Activated naive CD4-positive, alpha-beta T cell treated with anti-CD3 and anti-CD28 coated beads, Interleukin-2, amount 10 ng/mL, durations not matched to agents 7 days and 5 days (primary cell): ENCODE results near the gene ZNF281.
A peak's percentile ranks its signal among the peaks of the same experiment; 100 is the strongest.
"Not testable (repeated sequence)": the region's sequence is repeated elsewhere in the genome, so short reads cannot be mapped to it uniquely, and the experiment has no call there.

ENCODE experiments used
- CTCF ChIA-PET: fragments of 350-600 bp; sonication (Branson Sonifier 250); formaldehyde crosslinking; loops from one replicate; lab custom pipeline; 2021; ENCODE audit warnings: antibody characterized with exemption; lab: Charles Lee
- DNase-seq: peaks from one replicate; pipeline ENCODE4 v3.0.0-alpha.2; 2020
- H3K27ac Mint-ChIP-seq: one replicate; pipeline ENCODE4 v1.8.0; 2021; ENCODE audit warnings: mild to moderate bottlenecking, moderate library complexity, mixed read lengths
- H3K27me3 Mint-ChIP-seq: one replicate; pipeline ENCODE4 v1.8.0; 2021; ENCODE audit warnings: mild to moderate bottlenecking, mixed read lengths
- H3K36me3 Mint-ChIP-seq: one replicate; pipeline ENCODE4 v1.8.0; 2021; ENCODE audit warnings: mixed read lengths
- H3K4me1 Mint-ChIP-seq: one replicate; pipeline ENCODE4 v1.8.0; 2021; ENCODE audit warnings: mixed read lengths
- H3K4me3 Mint-ChIP-seq: one replicate; pipeline ENCODE4 v1.8.0; 2021; ENCODE audit warnings: mild to moderate bottlenecking, moderate library complexity, mixed read lengths
- H3K9me3 Mint-ChIP-seq: one replicate; pipeline ENCODE4 v1.8.0; 2021; ENCODE audit warnings: mixed read lengths

The ZNF281 gene

GRCh38 chr1:200414657-200415056 lies 4.8 kb upstream of the ZNF281 start:
- no peaks in the 10 kb centered on the region for H3K9me3 Mint-ChIP-seq
- H3K4me1 Mint-ChIP-seq, result peaks cover 11% of the 10 kb centered on the region
- H3K27ac Mint-ChIP-seq, result no peak overlapping the region

GRCh38 chr1:200413766-200414165 lies 3.9 kb upstream of the ZNF281 start:
- CTCF ChIA-PET, result interaction anchor here (1.1 kb wide), 1 partner anchor 75 kb away, joined by 3 read pairs; no protein-coding TSS in a partner anchor
- Mint-ChIP-seq H3K4me1 (peaks cover 16% of the 10 kb centered on the region), H3K27me3 (peaks cover 34% of the 10 kb centered on the region)
- H3K36me3 Mint-ChIP-seq, H3K27ac Mint-ChIP-seq, H3K9me3 Mint-ChIP-seq, DNase-seq, H3K4me3 Mint-ChIP-seq: not testable (repeated sequence)

More at GRCh38 chr1:200414657-200415056, 4.8 kb upstream of the ZNF281 start:
- H3K36me3 Mint-ChIP-seq, result peaks cover 3% of the 10 kb centered on the region
- peaks cover 34% of the 10 kb centered on the region for H3K27me3 Mint-ChIP-seq
- H3K4me3 Mint-ChIP-seq, result no peak overlapping the region
- CTCF ChIA-PET, result interaction anchor here (1.3 kb wide), 1 partner anchor 69 kb away, joined by 3 read pairs; no protein-coding TSS in a partner anchor
- DNase-seq, result no peak

GRCh38 chr1:200411406-200412257 lies 1.8 kb upstream of the ZNF281 start:
- CTCF ChIA-PET, result interaction anchor here (1.1 kb wide), 1 partner anchor 72 kb away, joined by 3 read pairs; no protein-coding TSS in a partner anchor
- no peak overlapping the region for H3K4me3 Mint-ChIP-seq

GRCh38 chr1:200410566-200410878 lies 686 bp upstream of the ZNF281 start:
- CTCF ChIA-PET, result no interaction called here
- Mint-ChIP-seq H3K4me1 (peaks cover 46% of the 10 kb centered on the region), H3K27ac (peak overlapping the region; percentile 91), H3K4me3 (peak overlapping the region; percentile 93), H3K27me3 (peaks cover 22% of the 10 kb centered on the region), H3K9me3 (peaks cover 3% of the 10 kb centered on the region), H3K36me3 (peaks cover 35% of the 10 kb centered on the region)
- no peak for DNase-seq

More at GRCh38 chr1:200411406-200412257, 1.8 kb upstream of the ZNF281 start:
- peaks cover 27% of the 10 kb centered on the region for H3K36me3 Mint-ChIP-seq
- H3K27me3 Mint-ChIP-seq, result peaks cover 24% of the 10 kb centered on the region
- no peak overlapping the region for H3K27ac Mint-ChIP-seq
- no peak for DNase-seq
- H3K4me1 Mint-ChIP-seq, result peaks cover 37% of the 10 kb centered on the region
- H3K9me3 Mint-ChIP-seq, result peaks cover 3% of the 10 kb centered on the region

GRCh38 chr1:200409203-200409760 lies 554 bp downstream of the ZNF281 start:
- H3K27ac Mint-ChIP-seq, result peak overlapping the region; percentile 91
- H3K4me3 Mint-ChIP-seq, result peak overlapping the region; percentile 93
- peaks cover 19% of the 10 kb centered on the region for H3K27me3 Mint-ChIP-seq
- CTCF ChIA-PET, result no interaction called here
- peak; percentile 60 for DNase-seq
- peaks cover 3% of the 10 kb centered on the region for H3K9me3 Mint-ChIP-seq
- H3K36me3 Mint-ChIP-seq, result peaks cover 38% of the 10 kb centered on the region
- H3K4me1 Mint-ChIP-seq, result peaks cover 50% of the 10 kb centered on the region

GRCh38 chr1:200406161-200406797 lies 3.6 kb downstream of the ZNF281 start:
- DNase-seq, result no peak
- no peak overlapping the region for H3K4me3 Mint-ChIP-seq
- H3K9me3 Mint-ChIP-seq, result peaks cover 3% of the 10 kb centered on the region
- peaks cover 50% of the 10 kb centered on the region for H3K4me1 Mint-ChIP-seq
- no peak overlapping the region for H3K27ac Mint-ChIP-seq
- H3K27me3 Mint-ChIP-seq, result peaks cover 5% of the 10 kb centered on the region
- CTCF ChIA-PET, result no interaction called here
- H3K36me3 Mint-ChIP-seq, result peaks cover 50% of the 10 kb centered on the region

GRCh38 chr1:200405264-200405663 lies 4.6 kb downstream of the ZNF281 start:
- no peak overlapping the region for H3K4me3 Mint-ChIP-seq
- no peak overlapping the region for H3K27ac Mint-ChIP-seq
- peaks cover 3% of the 10 kb centered on the region for H3K9me3 Mint-ChIP-seq
- peaks cover 5% of the 10 kb centered on the region for H3K27me3 Mint-ChIP-seq
- H3K4me1 Mint-ChIP-seq, result peaks cover 43% of the 10 kb centered on the region
- H3K36me3 Mint-ChIP-seq, result peaks cover 50% of the 10 kb centered on the region
- DNase-seq, result no peak
- CTCF ChIA-PET, result no interaction called here

GRCh38 chr1:200401708-200402107 lies 8.1 kb downstream of the ZNF281 start:
- CTCF ChIA-PET, result no interaction called here

GRCh38 chr1:200401263-200401662 lies 8.6 kb downstream of the ZNF281 start:
- DNase-seq, result no peak
- Mint-ChIP-seq H3K4me3 (no peak overlapping the region), H3K27ac (no peak overlapping the region), H3K4me1 (peaks cover 10% of the 10 kb centered on the region), H3K9me3 (no peaks in the 10 kb centered on the region), H3K27me3 (no peaks in the 10 kb centered on the region), H3K36me3 (peaks cover 25% of the 10 kb centered on the region)
- CTCF ChIA-PET, result interaction anchor here (0.9 kb wide), 1 partner anchor 21 kb away, joined by 3 read pairs; no protein-coding TSS in a partner anchor

More at GRCh38 chr1:200401708-200402107, 8.1 kb downstream of the ZNF281 start:
- Mint-ChIP-seq H3K4me3 (no peak overlapping the region), H3K27me3 (no peaks in the 10 kb centered on the region), H3K4me1 (peaks cover 13% of the 10 kb centered on the region), H3K9me3 (no peaks in the 10 kb centered on the region), H3K27ac (no peak overlapping the region), H3K36me3 (peaks cover 27% of the 10 kb centered on the region)
- no peak for DNase-seq

GRCh38 chr1:200400556-200400955 lies 9.3 kb downstream of the ZNF281 start:
- Mint-ChIP-seq H3K9me3 (no peaks in the 10 kb centered on the region), H3K36me3 (peaks cover 18% of the 10 kb centered on the region)
- CTCF ChIA-PET, result interaction anchor here (0.9 kb wide), 1 partner anchor 22 kb away, joined by 3 read pairs; no protein-coding TSS in a partner anchor

GRCh38 chr1:200399860-200400259 lies 10.0 kb downstream of the ZNF281 start:
- no peaks in the 10 kb centered on the region for H3K27me3 Mint-ChIP-seq
- no peaks in the 10 kb centered on the region for H3K4me1 Mint-ChIP-seq
- H3K4me3 Mint-ChIP-seq, result no peak overlapping the region
- DNase-seq, result no peak
- H3K36me3 Mint-ChIP-seq, result peaks cover 15% of the 10 kb centered on the region
- H3K27ac Mint-ChIP-seq, result no peak overlapping the region
- CTCF ChIA-PET, result no interaction called here
- H3K9me3 Mint-ChIP-seq, result no peaks in the 10 kb centered on the region

More at GRCh38 chr1:200400556-200400955, 9.3 kb downstream of the ZNF281 start:
- no peaks in the 10 kb centered on the region for H3K27me3 Mint-ChIP-seq
- no peak for DNase-seq
- no peak overlapping the region for H3K4me3 Mint-ChIP-seq
- peaks cover 3% of the 10 kb centered on the region for H3K4me1 Mint-ChIP-seq
- no peak overlapping the region for H3K27ac Mint-ChIP-seq

- Mint-ChIP-seq H3K36me3 (peaks cover 10% of the 10 kb centered on the region), H3K9me3 (no peaks in the 10 kb centered on the region), H3K4me3 (no peak overlapping the region), H3K4me1 (no peaks in the 10 kb centered on the region), H3K27me3 (no peaks in the 10 kb centered on the region), H3K27ac (no peak overlapping the region)
- CTCF ChIA-PET, result interaction anchor here (0.6 kb wide), 1 partner anchor 122 kb away, joined by 3 read pairs; no protein-coding TSS in a partner anchor
- no peak for DNase-seq
Measured at GRCh38 chr1:200398373-200398772, 11.5 kb downstream of the ZNF281 start.

GRCh38 chr1:200392625-200393185 lies 17.1 kb downstream of the ZNF281 start:
- CTCF ChIA-PET, result no interaction called here
- no peaks in the 10 kb centered on the region for H3K27me3 Mint-ChIP-seq
- H3K27ac Mint-ChIP-seq, result no peak overlapping the region
- no peaks in the 10 kb centered on the region for H3K4me1 Mint-ChIP-seq
- H3K9me3 Mint-ChIP-seq, result no peaks in the 10 kb centered on the region
- no peaks in the 10 kb centered on the region for H3K36me3 Mint-ChIP-seq
- H3K4me3 Mint-ChIP-seq, result no peak overlapping the region
- no peak for DNase-seq

- Mint-ChIP-seq H3K9me3 (no peaks in the 10 kb centered on the region), H3K36me3 (no peaks in the 10 kb centered on the region), H3K27ac (no peak overlapping the region), H3K27me3 (no peaks in the 10 kb centered on the region), H3K4me3 (no peak overlapping the region), H3K4me1 (no peaks in the 10 kb centered on the region)
- CTCF ChIA-PET, result no interaction called here
- no peak for DNase-seq
Measured at GRCh38 chr1:200391747-200392146, 18.1 kb downstream of the ZNF281 start.
